Measurements from ENCODE around the gene MEA1.

MEA1 gene

DNA sequence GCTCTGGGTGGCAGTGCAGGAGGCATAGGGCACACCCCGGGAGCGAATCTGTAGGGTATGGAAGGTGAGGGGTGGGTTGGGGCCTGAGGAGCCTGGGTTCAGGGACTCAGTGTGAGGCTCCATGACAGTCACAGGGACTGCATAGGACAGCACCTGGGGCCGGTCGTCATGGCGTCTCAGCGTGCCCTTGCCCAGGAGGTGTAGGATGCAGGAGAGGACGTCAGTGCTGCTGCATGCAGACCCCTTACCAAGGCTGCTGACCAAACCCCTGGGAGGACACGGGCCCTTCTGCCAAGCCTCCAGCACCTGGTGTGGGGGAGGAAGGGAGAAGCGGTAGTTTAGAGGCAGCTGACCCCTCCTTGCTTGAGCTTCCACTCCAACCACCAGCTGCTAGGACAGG lies 24.0 kb upstream of the MEA1 start:
- no peak for DNase-seq

DNA sequence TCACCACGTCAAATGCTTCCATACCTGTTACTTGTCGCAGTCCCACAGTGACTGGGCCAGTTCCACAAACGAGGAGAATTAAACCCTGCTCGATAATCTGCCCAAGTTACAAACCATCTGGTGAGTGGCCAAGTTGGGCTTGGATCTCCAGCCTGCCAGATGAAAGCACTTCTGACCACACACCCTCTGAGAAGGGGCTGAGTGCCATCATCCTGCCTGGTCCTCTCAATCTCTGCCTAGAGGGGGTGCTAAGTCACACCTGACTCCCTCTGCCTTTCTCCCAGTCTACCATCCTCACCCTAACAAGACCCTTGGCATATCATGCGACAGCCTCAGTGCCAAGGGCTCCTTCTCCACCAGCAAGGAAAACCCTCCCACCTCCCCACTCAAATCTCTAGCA lies 23.5 kb upstream of the MEA1 start:
- no peak for DNase-seq

DNA sequence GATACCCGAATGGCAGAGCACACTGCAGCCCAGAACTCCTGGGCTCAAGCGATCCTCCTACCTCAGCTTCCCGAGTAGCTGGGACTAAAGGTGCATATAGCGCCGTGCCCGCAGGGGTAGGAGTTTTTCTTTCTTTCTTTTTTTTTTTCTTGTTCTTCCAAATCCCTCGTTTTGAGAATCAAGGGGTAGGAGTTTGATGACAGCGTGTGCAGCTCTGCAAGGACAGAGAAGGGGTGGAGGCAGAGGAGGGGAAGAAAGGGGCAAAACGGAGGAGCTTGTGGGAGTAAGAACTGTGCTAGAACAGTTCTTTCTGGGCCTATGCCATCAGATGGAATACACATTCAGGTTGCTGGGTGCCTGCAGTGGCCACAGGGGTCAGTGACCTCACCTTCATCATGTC lies 23.0 kb upstream of the MEA1 start:
- no peak for DNase-seq

DNA sequence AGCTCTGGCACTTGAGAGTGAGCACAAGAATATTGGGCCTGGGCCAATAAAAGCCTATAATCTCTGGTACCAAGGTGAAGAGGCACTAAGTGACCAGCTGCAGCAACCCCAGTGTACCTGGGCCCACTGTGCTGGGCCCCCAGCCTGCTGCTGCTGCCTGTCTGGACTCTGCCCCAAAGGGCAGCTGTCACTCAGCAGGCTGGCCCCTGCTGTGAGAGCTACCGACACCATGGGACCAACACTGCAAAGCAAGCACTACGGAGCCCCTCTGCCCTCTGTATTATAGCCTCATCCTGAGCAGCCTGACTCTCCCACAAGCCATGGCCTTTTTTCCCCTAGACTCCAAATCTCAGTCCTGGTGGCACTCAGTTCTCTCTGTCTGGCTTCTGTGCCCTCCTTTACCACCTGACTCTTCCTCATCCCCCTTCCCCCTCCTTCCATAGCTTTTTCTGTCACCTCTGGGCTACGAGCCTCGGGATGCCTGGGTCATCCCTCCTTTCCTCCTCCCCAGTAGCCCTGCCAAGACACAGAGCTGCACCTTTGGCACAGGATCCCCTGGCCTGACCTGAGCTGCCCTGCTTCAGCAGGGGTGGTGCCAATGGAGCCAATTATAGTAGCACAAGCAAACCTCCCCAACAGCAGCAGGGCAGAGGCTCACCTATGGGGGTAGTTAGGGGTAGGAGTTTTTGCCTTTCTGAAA lies 21.9 kb upstream of the MEA1 start:
- DNase-seq: no peak

DNA sequence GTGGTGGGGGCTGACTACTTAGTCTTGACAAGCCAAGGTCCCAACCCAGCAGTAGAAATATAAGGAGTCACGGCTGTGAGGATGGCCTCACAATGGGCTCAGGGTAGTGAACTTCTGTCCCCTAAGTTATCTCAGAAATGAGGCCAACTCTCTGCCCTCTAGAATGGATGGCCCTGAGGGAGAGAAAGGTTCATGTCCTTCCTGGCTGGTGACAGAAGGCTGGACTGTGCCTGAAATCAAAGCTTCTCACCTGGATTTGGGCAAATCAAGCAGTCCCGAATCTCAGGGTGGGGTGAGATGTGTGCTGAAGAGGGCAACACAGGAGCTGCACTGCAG lies 20.4 kb upstream of the MEA1 start:
- no peak for DNase-seq

DNA sequence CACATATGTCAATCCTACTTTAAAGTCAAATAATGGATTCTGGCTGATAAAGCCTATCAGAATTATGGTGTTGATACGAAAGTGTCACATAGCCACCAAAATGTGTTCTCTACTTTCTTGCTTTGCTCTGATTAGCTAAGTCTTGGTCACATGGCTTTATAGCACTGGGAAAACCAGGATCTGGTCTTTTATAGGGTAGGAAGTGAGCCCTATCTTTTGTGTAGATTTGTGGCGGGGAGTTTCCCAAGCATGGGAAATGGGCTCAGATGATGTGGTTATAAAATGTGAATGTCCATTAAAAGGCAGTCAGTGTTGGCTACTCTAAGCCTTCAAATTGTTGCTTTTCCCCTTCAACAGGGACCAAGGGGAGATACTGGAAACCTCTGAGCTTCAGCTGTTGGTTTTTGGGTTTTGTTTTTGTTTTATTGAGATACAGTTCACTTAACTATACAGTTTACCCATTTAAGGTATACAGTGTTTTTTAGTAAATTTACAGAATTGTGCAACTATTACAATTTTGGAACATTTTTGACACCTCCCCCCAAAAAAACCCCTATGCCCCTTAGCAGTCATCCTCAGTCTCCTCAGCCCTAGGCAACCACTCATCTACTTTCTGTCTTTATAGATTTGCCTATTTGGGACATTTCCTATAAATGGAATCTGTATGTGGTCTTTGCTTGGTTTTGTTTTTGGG lies 19.9 kb upstream of the MEA1 start:
- DNase-seq: no peak

DNA sequence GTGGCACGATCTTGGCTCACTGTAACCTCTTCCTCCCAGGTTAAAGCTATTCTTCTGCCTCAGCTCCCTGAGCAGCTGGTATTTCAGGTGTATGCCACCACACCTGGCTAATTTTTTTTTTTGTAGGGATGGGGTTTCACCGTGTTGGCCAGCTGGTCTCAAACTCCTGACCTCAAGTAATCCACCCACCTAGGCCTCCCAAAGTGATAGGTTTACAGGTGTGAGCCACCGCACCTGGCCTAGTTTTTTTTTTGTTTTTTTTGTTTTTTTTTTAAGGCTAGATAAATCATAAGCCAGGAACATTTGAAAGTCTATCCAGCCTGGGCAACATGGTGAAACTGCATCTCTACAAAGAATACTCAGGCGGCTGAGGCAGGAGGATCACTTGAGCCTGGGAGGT lies 18.6 kb upstream of the MEA1 start:
- DNase-seq: no peak

DNA sequence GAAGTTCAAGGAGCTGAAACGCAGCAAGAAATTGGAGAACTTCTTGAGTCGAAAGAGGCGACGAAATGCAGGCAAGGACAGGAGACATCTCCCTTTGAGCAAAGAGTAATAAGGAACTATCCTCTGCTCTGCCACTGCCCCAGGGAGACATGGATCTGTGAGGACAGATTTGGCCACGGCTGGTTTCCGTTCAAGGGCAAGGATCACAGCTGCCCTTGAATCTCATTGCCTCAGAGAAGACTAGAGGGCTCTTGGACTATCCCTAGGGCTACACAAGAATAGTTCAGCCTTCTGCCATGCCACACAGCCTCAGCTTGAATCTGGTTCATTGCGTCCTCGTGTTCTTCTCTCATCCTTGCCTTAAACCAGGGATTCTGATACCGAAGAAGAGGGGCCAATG lies 15.4 kb upstream of the MEA1 start:
- DNase-seq: no peak

DNA sequence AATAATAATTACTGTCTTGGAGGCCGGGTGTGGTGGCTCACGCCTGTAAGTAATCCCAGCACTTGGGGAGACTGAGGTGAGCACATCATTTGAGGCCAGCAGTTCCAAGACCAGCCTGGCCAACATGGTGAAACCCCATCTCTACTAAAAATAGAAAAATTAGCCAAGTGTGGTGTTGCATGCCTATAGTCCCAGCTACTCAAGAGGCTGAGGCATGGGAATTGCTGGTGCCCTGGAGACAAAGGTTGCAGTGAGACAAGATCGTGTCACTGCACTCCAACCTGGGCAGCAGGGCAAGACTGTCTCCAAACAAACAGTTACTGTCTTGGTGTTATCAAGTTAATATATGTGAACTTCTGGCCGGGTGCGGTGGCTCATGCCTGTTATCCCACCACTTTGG lies 12.6 kb upstream of the MEA1 start:
- no peak for DNase-seq

DNA sequence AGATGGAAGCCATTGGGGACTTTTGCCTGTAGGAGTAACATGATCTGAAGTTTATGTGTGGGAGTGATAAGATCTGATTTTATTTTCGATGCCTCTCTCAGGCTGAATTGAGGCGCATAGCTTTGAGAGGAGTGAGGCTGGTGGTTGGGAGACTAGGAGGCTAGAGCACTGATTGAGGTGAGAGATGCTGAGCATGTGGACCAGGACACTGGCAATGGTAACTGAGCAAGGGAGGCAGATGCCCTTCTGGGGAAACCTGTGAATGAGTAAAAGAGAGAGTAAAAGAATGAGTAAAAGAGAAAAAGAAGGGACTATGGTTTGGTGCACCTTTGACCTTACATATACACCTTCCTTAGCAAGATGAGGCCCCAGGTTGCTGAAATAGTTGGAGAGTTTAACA lies 10.7 kb upstream of the MEA1 start:
- DNase-seq: no peak

DNA sequence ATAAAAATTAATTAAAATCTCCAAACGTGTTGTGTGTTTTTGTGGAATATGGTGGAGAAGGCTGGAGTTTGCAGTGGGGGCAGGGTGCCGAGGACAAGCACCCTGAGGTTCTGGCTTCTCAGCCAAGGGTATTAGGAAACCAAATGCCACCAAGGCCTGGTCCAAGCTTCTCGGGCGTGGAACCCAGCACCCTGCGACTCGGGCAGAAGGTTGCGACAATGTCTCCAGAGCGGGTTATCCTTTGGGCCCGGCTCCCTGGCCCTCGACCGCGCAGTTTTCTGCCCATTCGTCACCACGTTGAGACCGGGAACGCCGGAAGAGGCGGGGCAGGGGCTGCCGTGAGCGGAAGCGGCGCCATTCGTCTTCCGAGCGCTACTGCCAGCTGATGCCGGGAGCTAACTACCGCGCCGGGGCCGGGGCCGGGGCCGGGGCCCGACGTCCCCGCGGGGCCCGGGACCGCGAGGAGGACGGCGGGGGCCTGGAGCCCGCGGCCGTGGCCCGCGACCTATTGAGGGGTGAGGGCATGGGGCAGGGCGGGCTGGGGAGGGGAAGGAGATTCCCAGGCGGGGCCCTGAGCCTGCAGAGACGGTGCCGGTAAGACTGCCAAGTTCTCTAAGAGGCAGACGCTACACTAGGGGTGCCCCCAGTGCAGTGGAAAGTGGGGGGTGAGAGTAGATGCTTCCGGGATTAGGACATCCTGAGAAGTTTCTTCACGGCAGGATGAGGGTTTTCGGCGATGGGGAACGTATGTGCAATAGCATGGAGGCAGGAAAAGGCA lies 7.7 kb upstream of the MEA1 start, which contains the start of gene RRP36:
Gene RRP36 (plus strand): TSS at position 354 of the 778 bp plus-strand sequence. CDS start 32 bp downstream, at position 386.
- peak; percentile 71 for DNase-seq

DNA sequence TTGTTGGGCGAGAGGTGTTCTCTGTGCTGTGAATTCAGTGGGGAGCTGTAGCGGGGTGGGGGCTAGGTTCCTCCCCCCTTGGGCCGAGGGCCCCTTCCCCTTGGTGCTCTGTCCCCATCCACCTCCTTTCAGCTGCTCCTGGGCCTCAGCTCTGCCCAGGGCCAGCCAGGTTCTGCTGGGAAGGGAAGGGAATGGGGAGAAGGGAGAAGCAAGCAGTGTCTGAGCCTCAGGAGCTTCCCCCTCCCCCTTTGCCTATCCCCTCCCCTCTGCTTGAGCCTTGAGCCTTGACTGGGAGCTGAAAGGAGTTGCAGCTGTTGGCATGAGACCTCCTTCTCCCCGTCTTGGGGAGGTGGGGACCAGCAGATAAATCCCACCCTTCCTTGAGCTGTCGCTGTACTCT lies 7.1 kb upstream of the MEA1 start:
- DNase-seq: no peak

DNA sequence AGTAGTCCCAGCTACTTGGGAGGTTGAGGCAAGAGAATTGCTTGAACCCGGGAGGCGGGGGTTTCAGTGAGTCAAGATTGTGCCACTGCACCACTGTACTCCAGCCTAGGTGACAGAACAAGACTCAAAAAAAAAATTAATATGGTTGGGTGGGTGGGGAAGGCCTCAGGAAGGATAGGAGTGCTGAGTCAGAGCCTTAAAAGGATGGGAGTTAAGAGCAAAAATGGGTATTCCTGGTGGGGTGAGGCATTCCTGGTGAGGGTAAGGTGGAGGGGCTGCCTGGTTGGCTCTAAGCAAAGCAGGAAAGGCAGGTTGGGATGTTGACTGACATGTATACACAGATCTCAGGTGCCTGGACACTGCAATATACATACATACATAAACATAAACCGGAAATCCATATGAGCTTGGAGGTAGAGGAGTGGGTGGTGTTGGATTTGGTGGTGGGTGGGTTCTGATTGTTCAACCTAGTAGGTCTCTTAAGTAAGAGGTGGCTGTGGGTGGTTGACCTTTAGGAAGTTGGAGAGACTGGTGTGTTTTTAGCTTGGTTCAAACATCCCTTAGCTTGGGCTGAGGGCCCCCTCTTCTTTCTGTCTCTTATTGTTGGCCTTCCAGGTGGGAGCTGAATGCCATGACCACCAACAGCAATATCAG lies 6.4 kb upstream of the MEA1 start:
- no peak for DNase-seq

DNA sequence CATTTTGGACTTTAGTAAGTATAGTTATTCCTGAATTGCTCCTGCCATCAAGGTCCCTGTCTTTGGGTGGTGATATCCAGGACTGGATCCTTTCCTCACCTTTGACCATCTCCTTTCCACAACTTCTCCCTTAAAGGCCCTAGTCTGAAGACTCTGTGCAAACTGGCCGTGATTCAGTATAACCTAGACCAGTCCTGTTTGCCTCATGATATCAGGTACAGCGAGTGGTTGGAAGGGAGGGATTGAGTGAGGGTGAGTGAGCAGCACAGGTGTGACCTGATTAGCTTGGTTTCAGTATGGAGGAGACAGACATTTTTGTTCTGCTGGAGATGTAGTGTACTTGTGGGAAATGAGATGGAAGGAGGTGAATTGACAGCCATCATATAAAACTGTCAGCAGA lies 5.4 kb upstream of the MEA1 start:
- DNase-seq: no peak

DNA sequence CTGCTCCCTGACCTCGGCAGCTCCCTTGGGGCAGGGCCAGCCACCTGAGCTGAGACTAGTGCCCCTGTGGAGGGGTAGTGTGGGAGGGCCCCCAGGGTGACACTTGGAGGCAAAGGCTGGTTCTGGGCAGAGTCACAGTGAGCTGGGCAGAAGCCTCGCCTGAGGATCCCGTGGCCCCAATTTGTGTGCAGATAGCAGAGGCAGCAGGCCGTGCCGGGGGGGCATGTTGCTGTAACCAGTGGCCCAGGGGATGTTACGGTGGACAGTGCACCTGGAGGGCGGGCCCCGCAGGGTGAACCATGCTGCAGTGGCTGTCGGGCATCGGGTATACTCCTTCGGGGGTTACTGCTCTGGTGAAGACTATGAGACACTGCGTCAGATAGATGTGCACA lies 3.2 kb upstream of the MEA1 start:
- DNase-seq: no peak

DNA sequence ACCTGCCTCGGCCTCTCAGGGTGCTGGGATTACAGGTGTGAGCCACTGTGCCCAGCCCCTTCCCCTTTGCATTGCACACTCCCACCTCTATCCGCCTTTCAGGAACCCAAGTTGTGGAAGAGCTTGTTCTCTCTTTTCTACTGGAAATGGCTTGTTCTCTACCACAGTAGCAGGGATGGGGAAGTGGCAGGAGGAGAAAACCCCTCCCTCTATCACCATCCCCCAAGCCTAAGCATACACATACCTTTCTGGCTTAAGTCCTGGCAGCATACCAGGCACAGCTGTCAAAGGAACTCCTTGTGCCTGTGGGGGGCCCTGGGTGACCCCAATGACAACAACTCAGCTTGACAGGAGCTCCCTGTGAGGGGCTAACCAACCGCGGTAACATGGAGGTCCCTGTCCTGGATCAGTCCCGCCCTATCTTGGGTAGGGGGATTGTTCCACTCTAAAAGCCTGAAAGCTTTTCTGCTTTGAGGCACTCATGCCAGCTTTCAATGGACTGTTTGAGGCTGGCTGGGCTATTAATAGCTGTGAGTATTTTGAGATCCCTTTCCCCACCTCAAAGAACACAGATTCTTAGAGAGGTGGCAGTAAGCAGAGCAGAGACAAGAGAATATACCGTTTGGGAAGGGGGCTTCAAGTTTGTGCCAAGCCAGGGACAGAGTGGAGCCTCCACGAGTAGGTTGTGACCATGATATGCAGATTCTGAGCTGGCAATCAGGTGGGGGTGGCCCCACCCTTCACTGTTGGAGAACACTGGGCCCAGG lies 2.6 kb upstream of the MEA1 start:
- DNase-seq: no peak

DNA sequence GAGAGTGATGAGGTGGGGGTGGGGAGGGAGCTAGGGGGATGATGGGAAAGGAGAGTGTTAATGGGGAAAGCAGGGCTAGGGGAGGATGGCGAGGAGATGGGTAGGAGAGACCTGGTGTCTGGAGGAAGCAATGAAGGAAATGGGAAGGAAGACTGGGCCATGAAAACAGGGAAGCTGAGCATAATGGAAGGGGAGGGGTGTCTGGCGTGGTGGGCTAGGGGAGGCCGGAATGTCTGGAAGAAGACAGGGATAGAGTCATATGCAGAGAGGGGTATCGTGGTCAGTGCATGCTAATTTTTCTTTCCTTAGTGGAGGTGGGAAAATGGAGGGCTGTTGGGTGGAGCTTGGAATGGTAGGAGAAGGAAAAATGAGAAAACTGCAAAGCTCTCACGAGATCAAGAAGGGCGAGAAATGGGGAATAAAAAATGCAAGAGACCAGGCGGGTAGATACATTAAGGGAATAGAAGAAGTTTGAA lies 726 bp upstream of the MEA1 start:
- DNase-seq: peak; percentile 41

DNA sequence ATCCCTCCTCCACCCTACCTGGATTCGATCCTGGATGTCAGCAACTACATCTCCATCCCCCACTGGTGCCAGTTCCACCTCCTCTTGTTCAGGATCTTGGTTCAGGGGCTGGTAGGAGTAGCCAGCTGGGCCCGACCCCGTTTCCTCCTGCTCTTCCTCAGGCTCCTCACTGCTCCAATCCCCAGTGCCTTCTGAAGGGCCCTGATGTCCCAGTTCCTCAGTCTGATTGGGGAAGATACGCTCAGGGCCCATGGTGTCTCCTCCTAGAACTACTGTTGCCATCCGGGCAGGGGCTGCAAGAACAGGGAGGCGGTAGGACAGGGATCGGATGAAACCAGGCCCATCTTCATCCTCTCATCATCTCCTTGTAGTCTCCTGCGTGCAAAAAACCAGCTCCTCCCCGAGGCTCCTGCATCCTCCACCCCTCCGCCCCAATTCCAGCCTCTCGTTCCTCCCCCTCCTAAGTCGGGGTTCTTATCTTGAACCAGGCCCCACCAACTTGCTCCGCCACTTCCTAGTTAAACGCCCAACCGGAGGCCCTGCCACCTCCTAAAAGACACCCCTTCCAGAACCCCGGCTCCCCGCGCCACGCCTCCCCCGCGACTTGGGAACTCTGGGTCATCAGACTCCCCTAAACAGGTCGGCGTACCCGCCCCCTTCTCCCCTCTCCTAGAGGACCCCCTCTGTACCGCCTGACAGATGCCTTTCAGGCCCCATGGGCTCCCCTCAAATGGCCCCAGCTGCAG lies 476 bp downstream of the MEA1 start:
- no peak for DNase-seq

DNA sequence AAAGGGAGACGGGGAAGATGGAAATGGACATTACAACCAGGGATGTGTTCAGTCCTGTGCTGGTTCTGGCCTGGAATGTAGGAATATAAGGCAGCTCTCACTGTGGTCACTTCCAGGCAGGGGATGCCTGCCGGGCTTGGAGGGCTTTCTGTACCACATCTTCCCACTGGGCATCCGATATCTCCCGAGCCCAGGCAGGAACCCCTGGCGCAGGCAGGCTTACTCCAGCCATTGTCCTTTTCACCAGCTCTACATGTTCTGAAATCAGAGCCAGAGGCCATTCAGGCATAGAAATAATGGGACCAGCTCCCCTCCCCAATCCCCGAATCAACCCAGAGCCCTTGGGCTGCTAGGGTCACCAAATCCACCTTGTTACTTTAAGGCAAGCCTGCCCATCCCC lies 1.4 kb downstream of the MEA1 start:
- no peak for DNase-seq

DNA sequence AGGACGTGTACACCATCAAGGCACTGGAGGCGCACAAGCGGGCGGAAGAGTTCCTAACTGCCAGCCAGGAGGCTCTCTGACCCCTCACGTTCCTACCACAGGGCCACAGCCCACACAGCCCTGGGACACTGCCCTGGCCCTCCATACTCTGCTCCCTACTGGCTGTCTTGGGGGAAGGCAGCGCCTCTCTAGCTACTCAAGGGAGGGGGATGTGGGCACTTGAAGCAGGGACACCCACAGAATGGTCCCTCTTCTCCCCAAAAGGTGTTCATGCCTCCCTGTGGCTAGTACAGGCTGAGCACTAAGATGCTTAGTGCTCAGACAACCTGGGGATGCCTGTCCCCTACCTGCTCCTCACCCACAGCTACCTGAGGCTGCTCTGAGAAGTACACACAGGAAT lies 2.5 kb downstream of the MEA1 start:
- DNase-seq: no peak

DNA sequence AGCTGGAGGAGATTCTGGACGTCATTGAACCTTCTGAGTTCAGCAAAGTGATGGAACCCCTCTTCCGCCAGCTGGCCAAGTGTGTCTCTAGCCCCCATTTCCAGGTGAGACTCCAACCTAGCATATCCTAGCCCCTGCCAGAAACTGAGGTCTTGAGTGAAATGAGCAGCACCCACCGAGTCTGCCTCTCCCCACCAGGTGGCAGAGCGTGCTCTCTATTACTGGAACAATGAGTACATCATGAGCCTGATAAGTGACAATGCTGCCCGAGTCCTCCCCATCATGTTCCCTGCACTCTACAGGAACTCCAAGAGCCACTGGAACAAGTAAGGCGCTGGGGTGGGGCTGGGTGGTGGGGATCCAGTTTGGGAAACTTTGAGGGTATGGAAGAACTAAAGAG lies 4.6 kb downstream of the MEA1 start:
- DNase-seq: no peak

DNA sequence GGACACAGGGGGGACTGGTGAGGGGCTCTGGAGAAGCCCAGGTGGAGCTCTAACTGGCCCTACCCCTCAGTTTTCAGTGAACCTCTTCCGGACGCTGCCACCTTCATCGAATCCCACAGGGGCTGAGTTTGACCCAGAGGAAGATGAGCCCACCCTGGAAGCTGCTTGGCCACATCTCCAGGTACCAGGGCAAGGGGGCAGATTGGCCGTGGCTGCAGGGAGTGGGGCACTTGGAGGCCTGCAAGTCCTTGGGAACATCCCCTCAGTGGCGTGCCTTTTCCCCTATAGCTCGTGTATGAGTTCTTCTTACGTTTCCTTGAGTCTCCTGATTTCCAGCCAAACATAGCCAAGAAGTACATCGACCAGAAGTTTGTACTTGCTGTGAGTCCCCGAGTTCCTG lies 6.6 kb downstream of the MEA1 start:
- no peak for DNase-seq
